SK-MEL-5 (cell line): ENCODE data around the gene GNGT1. TPM values are rescaled to one million over a fixed set of nuclear protein-coding genes. Genes with fewer than 3 reads are reported as not detected.

Experiments
- DNase-seq: peaks from one replicate; pipeline ENCODE4 v3.0.0-alpha.2; 2016; ENCODE audit warnings: low read depth, low spot score
- in situ Hi-C: cut with HindIII; loops from 2 replicates; pipeline ENCODE4 v1.10.0; 2016; ENCODE audit warnings: low sequenced_read_pairs, high pct_unique_total_duplicates, low pct_unique_long_range_greater_than_20kb
- polyA plus RNA-seq, 2 experiments: library from polyadenylated mRNA; depleted of rRNA; stranded (reverse); fragments of >200 nt; gene quantifications; 2 replicates each; pipeline ENCODE4 v1.2.3, GENCODE V29; 2015
- total RNA-seq: library from RNA; depleted of rRNA; stranded (reverse); fragments of >200 nt; shearing (Covaris generic); gene quantifications from 2 replicates; pipeline ENCODE4 v1.2.3, GENCODE V29; 2014; rRNA removed

GNGT1 gene
- not detected in 2 replicates for total RNA-seq
- not detected in 2 replicates for polyA plus RNA-seq (2015; cell fraction: cytosol; rRNA removed)
- not detected in 2 replicates for polyA plus RNA-seq (2015; cell fraction: nucleus; rRNA removed)

DNA sequence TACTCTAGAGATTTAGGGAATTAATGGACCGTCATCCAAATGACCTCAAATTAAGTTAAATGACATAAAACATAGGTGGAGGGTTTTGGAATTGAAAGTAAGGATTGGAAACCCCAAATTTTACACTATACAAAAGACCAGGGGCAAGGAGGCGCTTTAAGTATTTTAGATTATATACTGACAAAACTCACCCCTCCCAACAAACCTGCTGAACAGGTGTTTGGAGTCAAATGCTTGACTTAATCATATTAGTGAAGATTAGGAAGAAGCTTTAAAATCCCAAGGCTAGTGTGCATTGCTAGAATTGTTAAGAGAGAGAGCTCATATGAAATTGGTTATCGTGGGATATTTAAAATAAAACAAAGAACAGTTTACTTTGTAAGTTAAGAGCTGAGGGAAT is at the start of gene GNGT1:
Gene GNGT1 (plus strand): TSS at position 301 of the 400 bp plus-strand sequence. CDS start 180 bp downstream, outside the sequence.
- DNase-seq: no peak
- in situ Hi-C loops: no loop called here

DNA sequence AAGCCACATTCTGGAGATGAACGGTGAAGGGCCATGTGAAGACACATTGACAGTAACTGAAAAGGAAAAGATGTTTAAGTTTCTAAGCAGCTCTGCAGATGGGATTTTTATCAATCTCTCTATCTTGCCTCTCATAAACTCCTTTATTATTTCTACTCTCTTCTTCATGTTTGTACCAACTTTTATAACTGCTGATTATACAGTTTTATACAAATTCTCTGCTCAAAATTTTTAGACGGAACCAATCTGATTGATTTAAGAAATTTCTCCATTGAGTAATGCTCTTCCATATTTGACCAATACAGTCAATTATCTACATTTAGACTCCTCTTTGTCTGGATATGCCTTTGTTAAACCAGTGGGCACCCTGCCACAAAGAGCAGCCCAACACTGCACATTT is 47.5 kb upstream of the GNGT1 start:
- in situ Hi-C loops: no loop called here
- no peak for DNase-seq

DNA sequence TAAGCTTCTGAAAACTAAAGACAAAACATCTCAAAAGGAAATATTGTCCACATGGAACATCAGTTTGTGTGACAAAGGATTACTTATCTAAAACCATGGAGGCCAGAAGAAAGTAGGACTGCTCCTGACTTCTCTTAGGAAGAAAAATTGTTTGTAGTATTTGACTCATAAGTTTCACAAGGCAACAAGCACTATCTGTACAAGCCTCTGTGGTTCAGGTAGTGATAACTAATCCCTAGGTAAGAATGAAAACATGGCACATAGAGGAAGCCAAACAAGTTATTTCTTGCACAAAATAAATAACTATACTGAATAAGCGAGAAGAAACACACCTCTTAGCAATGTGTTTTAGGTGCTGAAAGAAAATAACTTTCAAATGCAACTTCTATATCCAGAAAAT is 46.1 kb upstream of the GNGT1 start:
- in situ Hi-C loops: no loop called here

DNA sequence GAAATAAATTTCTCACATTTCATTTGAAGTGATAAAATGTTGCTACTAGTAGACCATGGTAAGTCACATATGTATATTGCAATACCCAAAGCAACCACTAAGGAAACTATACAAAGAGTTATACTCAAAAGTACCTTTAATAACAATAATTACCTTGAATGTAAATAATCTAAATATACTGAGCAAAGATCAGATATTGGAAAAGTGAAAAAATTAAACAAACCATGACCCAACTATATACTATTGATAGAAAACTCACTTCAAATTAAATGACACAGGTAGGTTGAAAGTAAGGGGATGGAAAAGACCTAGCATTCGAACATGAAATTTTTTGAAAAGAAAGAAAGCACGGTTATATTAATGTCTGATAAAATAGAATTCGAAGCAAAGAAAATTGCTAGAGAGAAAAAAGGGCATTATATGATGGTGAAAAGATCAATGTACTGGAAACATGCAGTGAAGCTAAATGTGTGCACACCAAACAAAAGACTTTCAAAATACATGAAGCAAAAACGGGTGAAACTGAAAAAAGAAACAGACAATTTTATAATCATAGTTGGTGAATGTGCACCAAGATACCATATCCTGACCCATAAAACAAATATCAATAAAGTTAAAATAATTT is 44.9 kb upstream of the GNGT1 start:
- DNase-seq: no peak
- in situ Hi-C loops: no loop called here

More for the DNA sequence above, 46.1 kb upstream of the GNGT1 start:
- DNase-seq: no peak

DNA sequence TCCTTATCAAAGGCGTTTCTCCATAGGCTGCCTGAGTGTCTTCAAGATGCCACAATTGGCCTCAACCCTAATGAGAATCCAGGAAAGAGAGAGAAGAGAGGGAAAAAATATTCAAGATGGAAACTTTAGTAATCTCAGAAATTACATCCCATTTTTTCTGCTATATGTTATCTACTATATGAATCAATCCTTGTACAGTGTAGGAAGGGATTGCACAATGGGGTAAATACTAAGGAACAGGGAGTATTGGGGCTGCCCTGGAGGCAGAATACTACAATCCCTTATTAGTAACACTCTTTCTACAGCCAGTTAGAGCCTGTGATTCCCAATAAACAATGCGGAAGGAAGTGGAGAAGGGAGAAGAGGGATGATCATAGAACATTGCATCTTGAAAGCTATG is 43.7 kb upstream of the GNGT1 start:
- no peak for DNase-seq
- in situ Hi-C loops: no loop called here

DNA sequence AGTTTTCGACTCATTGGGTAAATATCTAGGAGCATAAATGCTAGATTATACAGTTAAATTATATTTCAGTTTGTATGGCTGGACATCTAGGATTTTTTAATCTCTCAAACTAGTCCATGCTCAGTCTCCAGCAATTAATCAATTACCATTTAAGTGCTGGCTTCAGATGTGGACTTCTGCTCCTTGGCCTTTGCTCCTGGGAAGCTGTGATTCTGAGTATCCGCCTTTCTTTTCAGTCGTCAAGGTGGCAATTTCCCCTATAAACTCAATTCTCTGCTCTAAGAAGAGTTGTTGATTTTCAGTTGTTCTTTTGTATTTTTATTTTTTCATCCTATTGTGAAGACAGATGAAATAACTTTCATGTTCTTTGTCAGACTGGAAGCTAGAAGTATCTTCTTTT is 39.5 kb upstream of the GNGT1 start:
- DNase-seq: no peak
- in situ Hi-C loops: no loop called here

DNA sequence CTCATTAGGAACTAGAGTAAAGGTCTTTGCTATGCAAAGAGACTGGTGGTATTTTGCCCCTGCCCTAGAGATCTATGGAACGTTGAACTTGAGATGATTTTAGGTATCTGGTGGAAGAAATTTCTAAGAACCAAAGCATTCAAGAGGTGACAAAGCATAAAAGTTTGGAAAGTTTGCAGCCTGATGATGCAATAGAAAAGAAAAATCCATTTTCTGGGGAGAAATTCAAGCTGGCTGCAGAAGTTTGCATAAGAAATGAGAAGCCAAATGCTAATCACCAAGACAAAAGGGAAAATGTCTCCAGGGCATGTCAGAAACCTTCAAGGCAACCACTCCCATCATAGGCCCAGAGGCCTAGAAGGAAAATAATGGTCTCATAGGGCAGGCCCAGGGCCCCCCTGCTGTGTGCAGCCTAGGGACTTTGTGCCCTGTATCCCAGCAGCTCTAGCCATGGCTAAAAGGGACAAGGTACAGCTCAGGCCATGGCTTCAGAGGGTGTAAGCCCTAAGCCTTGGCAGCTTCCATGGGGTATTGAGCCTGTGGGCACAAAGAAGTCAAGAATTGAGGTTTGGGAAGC is 32.3 kb upstream of the GNGT1 start:
- in situ Hi-C loops: no loop called here
- DNase-seq: no peak

DNA sequence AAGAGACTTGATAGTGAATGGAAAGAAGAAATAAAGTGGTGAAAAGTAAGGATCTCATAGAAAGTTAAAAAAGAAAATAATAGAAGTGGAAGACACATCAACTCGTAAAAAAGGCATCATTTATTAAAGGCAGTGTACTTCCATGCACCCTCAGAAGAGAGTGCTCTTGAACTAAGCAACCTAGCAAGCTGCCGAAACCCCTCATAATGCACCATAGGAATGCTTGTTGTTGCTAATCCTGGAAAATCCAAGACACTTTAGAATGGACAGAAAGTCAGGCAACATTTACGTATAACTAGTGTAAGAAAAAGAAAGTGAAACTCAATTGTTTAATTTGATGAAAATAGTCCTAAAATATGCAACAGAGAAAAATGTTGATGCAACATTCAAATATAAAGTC is 28.6 kb upstream of the GNGT1 start:
- in situ Hi-C loops: no loop called here
- peak; percentile 52 for DNase-seq

DNA sequence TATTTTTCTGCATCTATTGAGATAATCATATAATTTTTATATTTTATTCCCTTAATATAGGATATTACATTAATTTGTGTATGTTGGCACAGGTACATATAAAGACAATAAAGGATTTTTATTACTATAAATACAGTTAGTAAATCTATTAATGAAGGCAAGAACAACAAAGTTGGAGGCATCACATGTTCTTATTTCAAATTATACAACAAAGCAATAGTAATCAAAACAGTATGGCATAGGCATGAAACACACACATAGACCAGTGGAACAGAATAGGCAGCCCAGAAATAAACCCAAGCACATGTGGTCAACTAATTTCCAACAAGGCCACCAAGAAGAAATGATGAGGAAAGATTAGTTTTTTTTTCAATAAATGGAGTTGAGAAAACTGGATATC is 27.0 kb upstream of the GNGT1 start:
- in situ Hi-C loops: no loop called here

DNA sequence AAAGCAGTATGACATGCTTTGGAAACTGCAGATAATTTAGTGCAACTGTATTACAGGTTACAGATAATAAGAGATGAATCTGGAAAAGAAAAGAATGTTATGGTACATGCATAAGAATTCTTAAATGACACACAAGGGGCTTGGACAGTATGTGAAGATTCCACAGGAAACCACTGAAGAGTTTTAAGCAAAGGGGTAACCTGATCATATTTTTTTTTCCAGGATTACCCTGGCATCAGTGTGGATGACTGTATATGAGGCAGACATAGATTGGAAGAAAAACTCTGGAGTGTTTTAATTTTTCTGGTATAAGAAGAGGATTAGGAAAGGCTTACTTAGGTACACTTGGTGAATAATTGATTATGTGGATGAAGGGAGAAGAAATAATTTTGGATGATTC is 23.9 kb upstream of the GNGT1 start:
- DNase-seq: no peak
- in situ Hi-C loops: no loop called here

More for the DNA sequence above, 27.0 kb upstream of the GNGT1 start:
- no peak for DNase-seq

DNA sequence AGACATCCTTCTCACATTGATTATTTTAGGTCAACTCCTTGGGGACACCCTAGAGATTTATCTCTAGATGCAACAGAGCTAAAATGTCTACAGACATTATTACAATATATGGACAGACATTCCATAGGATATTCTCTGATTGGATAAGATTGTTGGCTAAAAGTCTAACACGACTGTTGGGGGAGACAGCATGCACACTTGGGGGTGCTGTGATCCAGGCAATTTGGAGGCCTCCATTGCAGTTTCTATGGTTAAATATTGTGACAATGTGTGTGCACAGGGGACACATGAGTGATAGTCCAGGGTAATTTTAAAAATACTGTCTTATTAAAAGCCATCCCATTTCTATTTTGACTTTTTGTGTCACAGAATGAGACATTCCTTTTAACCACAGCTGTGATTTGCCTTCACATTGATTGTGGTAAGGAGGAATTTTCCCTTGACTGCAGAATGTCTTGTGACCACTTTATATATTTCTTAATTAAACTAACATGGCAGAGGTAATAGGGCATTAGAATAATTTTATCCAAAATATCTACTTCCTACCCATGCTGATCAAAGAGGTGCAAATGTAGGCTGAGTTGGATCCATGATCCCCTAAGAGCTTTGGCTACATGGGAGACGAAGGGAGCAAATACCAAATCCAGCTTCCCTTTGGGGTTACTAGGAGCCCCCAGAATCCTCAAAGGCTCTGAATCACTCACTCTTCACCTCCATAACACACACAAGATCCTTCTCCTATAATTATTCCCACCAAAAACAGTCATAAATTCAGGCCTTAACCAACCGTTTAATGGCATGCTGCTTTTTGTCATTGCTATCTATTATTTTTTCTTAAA is 23.1 kb upstream of the GNGT1 start:
- DNase-seq: no peak
- in situ Hi-C loops: no loop called here

DNA sequence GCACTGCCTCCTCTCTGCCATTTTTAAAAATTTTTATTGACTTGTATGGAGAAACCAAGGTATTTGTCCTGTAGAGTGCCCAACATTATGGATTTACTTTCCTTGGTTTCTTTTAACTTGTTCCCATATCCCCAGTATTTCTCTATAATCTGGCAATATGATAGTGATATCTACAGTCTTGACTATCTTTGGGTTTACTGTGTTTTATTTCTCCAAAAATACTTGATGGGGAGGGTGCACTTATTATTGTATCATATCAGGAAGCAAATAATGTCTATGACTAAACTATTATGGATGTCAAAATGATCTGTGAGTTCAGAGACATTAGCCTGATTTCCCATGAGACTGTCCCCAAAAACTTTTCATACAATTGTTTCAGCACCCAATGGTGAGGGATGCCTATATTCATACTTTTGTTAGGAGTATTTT is 22.4 kb upstream of the GNGT1 start:
- no peak for DNase-seq
- in situ Hi-C loops: no loop called here

DNA sequence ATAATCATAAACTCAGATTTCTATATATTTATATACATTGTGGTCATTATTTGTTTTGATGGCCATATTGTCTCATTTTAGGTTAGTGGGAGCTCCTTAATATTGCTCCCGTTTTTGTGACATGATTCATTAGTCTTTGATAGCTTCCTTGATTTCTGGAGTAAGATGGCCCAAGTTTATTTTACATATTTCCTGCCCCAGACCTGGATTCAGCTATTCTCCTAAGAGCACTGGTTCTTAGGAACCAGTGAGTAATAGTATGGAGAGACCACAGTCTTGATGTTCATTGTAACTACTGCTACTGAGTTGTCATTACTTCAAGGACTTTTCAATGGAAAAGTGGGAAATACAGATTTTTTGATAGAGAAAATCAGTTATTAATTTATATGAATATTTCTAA is 21.8 kb upstream of the GNGT1 start:
- no peak for DNase-seq
- in situ Hi-C loops: no loop called here

DNA sequence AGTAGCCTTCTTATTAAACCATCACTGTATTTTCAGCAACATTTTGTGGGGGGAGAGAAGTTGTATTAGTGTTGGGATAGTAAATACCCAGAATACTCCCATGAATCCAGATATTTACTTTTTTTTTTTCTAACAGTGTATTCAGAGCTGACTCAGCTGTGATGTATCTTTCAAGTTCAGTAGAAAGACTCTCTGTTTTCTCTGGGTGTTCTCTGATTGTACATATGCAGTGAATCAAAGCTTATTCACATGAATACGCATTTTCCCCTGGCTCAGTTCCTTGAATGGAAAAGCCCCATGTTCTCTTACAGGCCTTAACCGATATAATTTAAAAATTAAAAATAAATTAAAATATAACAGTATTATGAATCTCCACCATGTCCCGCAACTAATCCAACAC is 17.1 kb upstream of the GNGT1 start:
- in situ Hi-C loops: no loop called here
- DNase-seq: no peak

DNA sequence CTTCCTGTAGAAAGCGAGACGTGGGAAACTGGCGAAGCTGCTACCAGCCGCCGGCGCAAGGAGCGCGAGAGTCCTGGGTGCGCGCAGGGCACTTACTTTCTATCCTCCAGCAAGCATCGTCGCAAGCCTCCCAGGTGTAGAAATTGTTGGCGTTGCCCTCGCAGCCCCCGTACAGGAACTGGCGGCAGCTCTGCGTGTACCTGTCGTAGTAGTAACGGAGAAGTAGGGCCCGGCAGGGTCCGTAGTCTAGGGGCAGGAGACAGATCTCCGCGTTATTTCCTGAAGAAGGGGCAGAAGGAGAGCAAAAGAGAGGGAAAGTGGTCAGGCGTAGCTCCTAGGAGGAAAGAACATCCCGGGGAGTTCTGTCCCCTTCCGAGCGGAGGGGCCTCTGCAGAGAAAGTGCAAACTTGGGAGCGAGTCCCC is 16.3 kb upstream of the GNGT1 start:
- in situ Hi-C loops: no loop called here
- DNase-seq: no peak

DNA sequence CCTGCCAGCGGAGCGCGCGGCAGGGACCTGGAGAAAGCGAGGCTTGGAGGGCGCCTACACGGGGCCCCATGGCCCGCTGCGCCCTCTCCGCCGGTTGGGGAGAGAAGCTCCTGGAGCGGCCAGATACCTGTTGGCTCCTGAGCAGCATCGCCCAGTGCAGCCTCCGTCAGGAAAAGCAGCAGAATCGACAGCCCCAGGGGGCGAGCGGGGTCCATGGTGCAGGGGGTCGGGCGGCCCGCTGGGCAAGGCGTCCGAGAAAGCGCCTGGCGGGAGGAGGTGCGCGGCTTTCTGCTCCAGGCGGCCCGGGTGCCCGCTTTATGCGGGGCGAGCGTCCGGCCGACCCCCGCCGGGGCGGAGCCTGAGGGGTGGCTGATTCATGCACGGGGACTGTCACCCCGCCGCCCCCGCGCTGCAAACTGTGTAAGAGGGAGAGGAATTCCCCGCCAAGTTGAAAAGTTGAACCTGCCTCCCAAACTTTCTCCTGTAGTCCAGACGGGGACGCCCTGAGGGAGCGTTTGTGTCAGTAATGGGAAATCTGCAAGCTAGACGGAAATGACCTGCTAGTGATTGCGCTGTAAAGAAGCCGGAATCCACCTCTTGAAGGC is 15.8 kb upstream of the GNGT1 start, which contains the start of gene TFPI2:
Gene TFPI2 (minus strand): TSS at position 290 of the 605 bp plus-strand sequence. CDS start 75 bp downstream, at position 215.
- DNase-seq: no peak
- in situ Hi-C loops: no loop called here

DNA sequence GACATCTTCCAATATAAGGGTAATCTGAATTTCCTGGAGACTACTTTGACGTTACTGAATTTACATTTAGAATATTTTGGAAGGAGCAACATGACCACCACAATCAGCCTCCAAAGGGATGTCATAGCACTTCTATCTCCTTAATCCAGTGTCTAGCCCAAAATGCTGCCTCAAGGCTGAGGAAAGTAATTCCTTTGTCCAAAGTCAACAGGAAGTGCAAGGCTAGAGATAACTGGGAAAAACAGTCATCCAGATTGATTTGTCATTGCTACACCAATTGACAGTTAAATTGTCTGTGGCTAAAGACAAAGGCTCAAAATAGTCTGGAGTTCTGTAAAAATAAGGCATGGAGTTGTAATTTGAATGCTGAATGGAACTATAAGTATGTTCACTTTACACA is 11.9 kb upstream of the GNGT1 start:
- in situ Hi-C loops: no loop called here
- DNase-seq: no peak
